Measurements from ENCODE around the gene ADGRV1. TPM values are rescaled to one million over a fixed set of nuclear protein-coding genes. Genes with fewer than 3 reads are reported as not detected.

The ADGRV1 gene
- polyA plus RNA-seq, 1 of the 3 experiments (the other 2 are of a cell fraction) = 0.23 TPM

- 63% methylated on average over 5 of the region's 5 CpGs for WGBS (ENCODE audit: low lambda C conversion rate)
- TF ChIP-seq TAF1 (IDR thresholded peaks at IDR 0.05; ENCODE audit: borderline replicate concordance, low read depth, low read length) (no peak), EP300 (IDR thresholded peaks at IDR 0.05; ENCODE audit: borderline replicate concordance in 1 of 2, low read depth in 1 of 2, low read length in 1 of 2) (no peak), NRF1 (IDR thresholded peaks at IDR 0.05; ENCODE audit: low read depth, low read length) (no peak), CHD2 (IDR thresholded peaks at IDR 0.05; ENCODE audit: low read length, partially characterized antibody) (no peak), SIN3A (IDR thresholded peaks at IDR 0.05; ENCODE audit: borderline replicate concordance, low read depth, low read length) (no peak), RCOR1 (IDR thresholded peaks at IDR 0.05; ENCODE audit: low read length) (no peak), CTCF (IDR thresholded peaks at IDR 0.05) (no peak), FOXM1 (IDR thresholded peaks at IDR 0.05; ENCODE audit: low read depth) (no peak), GATA2 (CRISPR knock-in tag; IDR thresholded peaks at IDR 0.05) (no peak), FOSL2 (IDR thresholded peaks at IDR 0.05; ENCODE audit: borderline replicate concordance, low read depth) (no peak), POLR2AphosphoS5 (IDR thresholded peaks at IDR 0.05; ENCODE audit: low read depth, low read length) (no peak), ZBTB33 (IDR thresholded peaks at IDR 0.05; ENCODE audit: borderline replicate concordance, low read depth) (no peak), RAD21 (IDR thresholded peaks at IDR 0.05; ENCODE audit: low read length) (no peak), USF1 (IDR thresholded peaks at IDR 0.05; ENCODE audit: borderline replicate concordance, low read depth) (no peak), YY1 (IDR thresholded peaks at IDR 0.05; ENCODE audit: low read depth) (no peak), JUND (IDR thresholded peaks at IDR 0.05) (no peak), SMC3 (IDR thresholded peaks at IDR 0.05; ENCODE audit: low read depth, low read length) (no peak), RFX5 (IDR thresholded peaks at IDR 0.05; ENCODE audit: low read length) (no peak), MXI1 (IDR thresholded peaks at IDR 0.05; ENCODE audit: low read depth, low read length) (no peak)
- TF ChIP-seq, protein P1, sequence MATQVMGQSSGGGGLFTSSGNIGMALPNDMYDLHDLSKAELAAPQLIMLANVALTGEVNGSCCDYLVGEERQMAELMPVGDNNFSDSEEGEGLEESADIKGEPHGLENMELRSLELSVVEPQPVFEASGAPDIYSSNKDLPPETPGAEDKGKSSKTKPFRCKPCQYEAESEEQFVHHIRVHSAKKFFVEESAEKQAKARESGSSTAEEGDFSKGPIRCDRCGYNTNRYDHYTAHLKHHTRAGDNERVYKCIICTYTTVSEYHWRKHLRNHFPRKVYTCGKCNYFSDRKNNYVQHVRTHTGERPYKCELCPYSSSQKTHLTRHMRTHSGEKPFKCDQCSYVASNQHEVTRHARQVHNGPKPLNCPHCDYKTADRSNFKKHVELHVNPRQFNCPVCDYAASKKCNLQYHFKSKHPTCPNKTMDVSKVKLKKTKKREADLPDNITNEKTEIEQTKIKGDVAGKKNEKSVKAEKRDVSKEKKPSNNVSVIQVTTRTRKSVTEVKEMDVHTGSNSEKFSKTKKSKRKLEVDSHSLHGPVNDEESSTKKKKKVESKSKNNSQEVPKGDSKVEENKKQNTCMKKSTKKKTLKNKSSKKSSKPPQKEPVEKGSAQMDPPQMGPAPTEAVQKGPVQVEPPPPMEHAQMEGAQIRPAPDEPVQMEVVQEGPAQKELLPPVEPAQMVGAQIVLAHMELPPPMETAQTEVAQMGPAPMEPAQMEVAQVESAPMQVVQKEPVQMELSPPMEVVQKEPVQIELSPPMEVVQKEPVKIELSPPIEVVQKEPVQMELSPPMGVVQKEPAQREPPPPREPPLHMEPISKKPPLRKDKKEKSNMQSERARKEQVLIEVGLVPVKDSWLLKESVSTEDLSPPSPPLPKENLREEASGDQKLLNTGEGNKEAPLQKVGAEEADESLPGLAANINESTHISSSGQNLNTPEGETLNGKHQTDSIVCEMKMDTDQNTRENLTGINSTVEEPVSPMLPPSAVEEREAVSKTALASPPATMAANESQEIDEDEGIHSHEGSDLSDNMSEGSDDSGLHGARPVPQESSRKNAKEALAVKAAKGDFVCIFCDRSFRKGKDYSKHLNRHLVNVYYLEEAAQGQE (IDR thresholded peaks at IDR 0.05; ENCODE audit: low read depth, low read length) = no peak
- Histone ChIP-seq H3K9ac (no peak overlapping the region), H3K9me2 (no peaks in the 10 kb centered on the region), H3K27me3 (ENCODE audit: insufficient read depth) (no peaks in the 10 kb centered on the region), H3K4me1 (ENCODE audit: control insufficient read depth in 1 of 2, insufficient read depth in 2 of 2, low read depth in 1 of 2, low read length in 1 of 2) (no peaks in the 10 kb centered on the region; a peak in 2 of 4 replicates), H3F3A (replicated peaks; ENCODE audit: insufficient read depth) (no peaks in the 10 kb centered on the region), H4K20me1 (ENCODE audit: insufficient read depth) (no peaks in the 10 kb centered on the region), H3K4me3 (ENCODE audit: low read depth in 2 of 2, low read length in 1 of 2) (no peak overlapping the region), H3K36me3 (replicated peaks in 1 of 2; ENCODE audit: control insufficient read depth in 1 of 2, insufficient read depth in 2 of 2, low read length in 1 of 2) (no peaks in the 10 kb centered on the region), H2AFZ (ENCODE audit: low read depth) (no peak overlapping the region), H3K79me2 (ENCODE audit: insufficient read depth) (no peaks in the 10 kb centered on the region), H3K27ac (ENCODE audit: low read depth in 2 of 2, low read length in 1 of 2) (no peak overlapping the region), H3K9me3 (peaks cover 6% of the 10 kb centered on the region; the same call in 1 of the 2 replicates), H3K4me2 (no peak overlapping the region)
- DNase-seq = no peak
- CTCF ChIA-PET = interaction anchor here (0.8 to 1.8 kb wide), 6 partner anchors 8 to 308 kb away, joined by 3 to 9 read pairs (median 3); no protein-coding TSS in a partner anchor
- POLR2A ChIA-PET = interaction anchor here (1.5 kb wide), 1 partner anchor 273 kb away, joined by 3 read pairs; the partner anchor contains the start of gene ARRDC3
Observed at GRCh38 chr5:91110686-91111085, 552.1 kb downstream of the ADGRV1 start.

All from SK-N-SH (cell line).